Fibroblast of pulmonary artery (primary cell): Measurements from ENCODE around the gene EFEMP2.

ENCODE experiments used
- DNase-seq: peaks from one replicate; pipeline ENCODE4 v3.0.0-alpha.2; 2010; ENCODE audit warnings: low read depth
- H3K4me3 ChIP-seq: replicated peaks from 2 replicates; pipeline ENCODE4 v1.5.1; 2011; ENCODE audit warnings: low read depth, mild to moderate bottlenecking, control low read depth, low read length, moderate library complexity
- TF ChIP-seq, protein P1 (sequence below): IDR thresholded peaks from 2 replicates; pipeline ENCODE4 v1.5.1; 2011; ENCODE audit warnings: mild to moderate bottlenecking, control low read depth, low read length, inconsistent platforms; ENCODE audit errors: missing control alignments

The EFEMP2 gene

GRCh38 chr11:65872586-65873317 is at the start of gene EFEMP2:
Gene EFEMP2 (minus strand): TSS chr11:65872800. CDS start chr11:65872354, 446 bp downstream.
- H3K4me3 ChIP-seq = peak within 1 kb of the TSS; percentile 67
- TF ChIP-seq, protein P1, sequence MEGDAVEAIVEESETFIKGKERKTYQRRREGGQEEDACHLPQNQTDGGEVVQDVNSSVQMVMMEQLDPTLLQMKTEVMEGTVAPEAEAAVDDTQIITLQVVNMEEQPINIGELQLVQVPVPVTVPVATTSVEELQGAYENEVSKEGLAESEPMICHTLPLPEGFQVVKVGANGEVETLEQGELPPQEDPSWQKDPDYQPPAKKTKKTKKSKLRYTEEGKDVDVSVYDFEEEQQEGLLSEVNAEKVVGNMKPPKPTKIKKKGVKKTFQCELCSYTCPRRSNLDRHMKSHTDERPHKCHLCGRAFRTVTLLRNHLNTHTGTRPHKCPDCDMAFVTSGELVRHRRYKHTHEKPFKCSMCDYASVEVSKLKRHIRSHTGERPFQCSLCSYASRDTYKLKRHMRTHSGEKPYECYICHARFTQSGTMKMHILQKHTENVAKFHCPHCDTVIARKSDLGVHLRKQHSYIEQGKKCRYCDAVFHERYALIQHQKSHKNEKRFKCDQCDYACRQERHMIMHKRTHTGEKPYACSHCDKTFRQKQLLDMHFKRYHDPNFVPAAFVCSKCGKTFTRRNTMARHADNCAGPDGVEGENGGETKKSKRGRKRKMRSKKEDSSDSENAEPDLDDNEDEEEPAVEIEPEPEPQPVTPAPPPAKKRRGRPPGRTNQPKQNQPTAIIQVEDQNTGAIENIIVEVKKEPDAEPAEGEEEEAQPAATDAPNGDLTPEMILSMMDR = no peak
- DNase-seq = no peak

DNA sequence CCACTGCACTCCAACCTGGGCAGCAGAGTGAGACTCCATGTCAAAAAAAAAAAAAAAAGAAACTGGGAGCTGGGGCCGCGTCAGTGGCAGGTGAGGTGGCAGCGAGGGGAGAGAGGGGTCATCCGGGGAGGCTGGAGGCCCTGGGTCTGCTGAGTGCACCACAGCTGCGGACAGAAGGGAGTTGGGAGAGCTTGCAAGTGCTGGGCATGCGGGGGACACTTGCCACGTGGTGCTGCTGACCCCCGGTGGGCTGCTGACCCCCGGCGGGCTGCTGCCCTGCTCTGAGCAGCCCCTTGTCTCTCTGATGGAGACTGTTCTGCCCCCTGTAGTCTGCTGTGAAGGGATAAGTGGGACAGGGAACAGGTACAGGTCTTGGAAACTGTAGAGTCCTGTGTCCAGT is 49.3 kb upstream of the EFEMP2 start:
- DNase-seq = no peak
- TF ChIP-seq, protein P1 = no peak
- H3K4me3 ChIP-seq = no peak overlapping the region

DNA sequence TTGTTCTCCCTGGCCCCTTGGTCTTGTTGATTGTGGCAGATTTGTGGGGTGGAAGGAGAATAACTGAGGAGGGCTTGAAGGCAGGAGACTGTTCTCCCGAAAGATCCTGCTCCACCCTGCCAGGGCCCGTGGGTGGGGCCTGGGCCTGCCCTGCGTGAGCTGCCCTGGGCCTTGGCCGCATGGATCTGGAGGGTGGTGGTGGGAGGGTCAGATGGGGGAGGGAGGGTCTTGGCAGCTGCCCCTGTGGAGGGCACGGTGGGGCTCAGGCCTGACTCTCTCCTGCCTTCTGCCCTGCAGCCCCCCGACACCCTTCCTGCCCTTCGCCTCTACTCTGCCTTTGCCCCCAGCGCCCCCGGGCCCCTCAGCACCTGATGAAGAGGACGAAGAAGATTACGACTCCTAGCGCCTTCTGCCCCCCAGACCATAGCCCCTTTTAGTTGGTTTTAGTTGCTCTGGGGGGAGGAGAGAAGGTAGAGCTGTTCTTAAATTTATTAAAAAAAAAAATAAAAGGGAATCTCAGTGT is 48.5 kb upstream of the EFEMP2 start:
- DNase-seq = no peak
- peak overlapping the region; percentile 10 for H3K4me3 ChIP-seq
- TF ChIP-seq, protein P1 = no peak

- no peak for DNase-seq
- H3K4me3 ChIP-seq = peak overlapping the region; percentile 78
- TF ChIP-seq, protein P1 = no peak
Measured at GRCh38 chr11:65920372-65920802, 47.8 kb upstream of the EFEMP2 start.

DNA sequence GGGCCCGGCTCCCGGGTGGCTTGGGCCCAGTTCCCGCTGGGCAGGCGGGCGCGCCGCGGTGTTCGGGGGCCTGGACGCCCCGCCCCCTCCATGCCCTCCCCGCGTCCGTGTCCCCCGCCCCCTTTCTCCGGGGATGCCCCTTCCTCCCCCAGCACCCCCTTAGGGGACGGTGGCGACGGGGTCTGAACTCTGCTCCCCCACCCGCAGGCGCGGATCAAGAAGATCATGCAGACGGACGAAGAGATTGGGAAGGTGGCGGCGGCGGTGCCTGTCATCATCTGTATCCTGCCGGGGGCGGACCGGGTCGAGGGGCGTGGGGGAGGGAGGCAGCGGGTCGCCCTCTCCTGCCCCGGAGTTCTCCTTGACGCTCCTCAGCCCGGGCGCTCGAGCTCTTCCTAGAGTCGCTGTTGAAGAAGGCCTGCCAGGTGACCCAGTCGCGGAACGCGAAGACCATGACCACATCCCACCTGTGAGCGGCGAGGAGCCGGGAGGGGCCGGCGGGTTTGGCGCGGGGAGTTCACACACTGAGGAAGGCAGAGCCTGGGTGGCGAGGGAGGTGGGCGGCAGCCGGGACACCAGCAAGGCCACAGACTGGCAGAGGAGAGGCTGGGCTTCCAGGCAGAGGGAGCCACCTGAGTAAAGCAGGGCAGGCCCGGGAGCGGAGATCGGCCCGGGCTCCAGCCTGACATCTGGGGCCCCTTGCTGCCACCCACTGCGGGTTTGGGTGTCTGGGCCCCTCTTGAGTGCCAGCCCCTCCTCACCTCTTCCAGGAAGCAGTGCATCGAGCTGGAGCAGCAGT is 47.2 kb upstream of the EFEMP2 start:
- no peak for DNase-seq
- peak overlapping the region; percentile 78 for H3K4me3 ChIP-seq
- TF ChIP-seq, protein P1 = no peak

DNA sequence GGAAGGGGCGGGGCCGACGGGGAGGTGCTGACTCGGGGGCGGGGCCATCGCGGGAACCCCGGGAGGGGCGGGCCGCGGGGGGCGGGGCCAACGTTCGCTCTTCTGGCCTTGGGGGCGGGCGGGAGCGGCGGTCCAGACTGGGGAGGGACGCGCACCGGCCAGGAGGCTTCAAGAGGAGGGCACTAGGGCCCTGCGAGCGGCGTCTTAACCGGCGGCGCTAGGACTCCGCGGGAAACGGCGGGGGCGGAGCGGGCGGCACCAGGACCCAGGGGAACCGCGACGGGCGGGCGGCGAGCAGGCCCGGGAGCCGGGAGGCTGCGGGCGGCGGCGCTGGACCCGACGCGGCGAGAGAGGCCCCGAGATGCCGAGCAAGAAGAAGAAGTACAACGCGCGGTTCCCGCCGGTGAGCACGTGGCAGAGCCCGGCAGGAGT is 46.6 kb upstream of the EFEMP2 start, which contains the start of gene DRAP1:
Gene DRAP1, plus strand, starts transcription at position 286 of the 432 bp plus-strand sequence. Its CDS starts 76 bp downstream, at position 362.
- peak within 1 kb of the TSS; percentile 95 for H3K4me3 ChIP-seq
- TF ChIP-seq, protein P1 = no peak
- peak; percentile 99 for DNase-seq
